Astrocyte (in vitro differentiated cells and primary cell): ENCODE measurements around the gene CAPN7. TPM values are rescaled to one million over a fixed set of nuclear protein-coding genes. Genes with fewer than 3 reads are reported as not detected.

Experiments
- DNase-seq: peaks from one replicate; pipeline ENCODE4 v3.0.0-alpha.2; 2010; ENCODE audit warnings: low read depth
- FAIRE-seq: peaks from 2 replicates; lab custom pipeline; 2011; peaks lifted over from hg19 to GRCh38; lab: Jason Lieb, UNC
- H2AFZ ChIP-seq: 2 replicates; pipeline ENCODE4 v1.6.0; 2012; ENCODE audit warnings: low read depth, low read length, inconsistent platforms
- H3K27ac ChIP-seq: 2 replicates; pipeline ENCODE4 v1.5.1; 2011; ENCODE audit warnings: low read depth, low read length, inconsistent platforms
- H3K27me3 ChIP-seq: 2 replicates; pipeline ENCODE4 v1.6.0; 2011; ENCODE audit warnings: low read length, inconsistent platforms; ENCODE audit not compliant: insufficient read depth
- H3K36me3 ChIP-seq: 2 replicates; pipeline ENCODE4 v1.5.1; 2011; ENCODE audit warnings: low read length, inconsistent platforms; ENCODE audit not compliant: insufficient read depth
- H3K4me1 ChIP-seq: 2 replicates; pipeline ENCODE4 v1.5.1; 2011; ENCODE audit warnings: low read length, inconsistent platforms; ENCODE audit not compliant: insufficient read depth
- H3K4me2 ChIP-seq: 2 replicates; pipeline ENCODE4 v1.6.0; 2012; ENCODE audit warnings: low read length, inconsistent platforms
- H3K4me3 ChIP-seq: 2 replicates; pipeline ENCODE4 v1.5.1; 2011; ENCODE audit warnings: low read depth, mild to moderate bottlenecking, low read length, inconsistent platforms; ENCODE audit not compliant: insufficient read depth
- H3K79me2 ChIP-seq: 2 replicates; pipeline ENCODE4 v1.6.0; 2012; ENCODE audit warnings: mild to moderate bottlenecking, low read length, inconsistent platforms; ENCODE audit not compliant: insufficient read depth
- H3K9ac ChIP-seq: 2 replicates; pipeline ENCODE4 v1.6.0; 2012; ENCODE audit warnings: mild to moderate bottlenecking, low read length, inconsistent platforms
- H3K9me3 ChIP-seq: 2 replicates; pipeline ENCODE4 v1.5.1; 2012; ENCODE audit warnings: low read depth, mild to moderate bottlenecking, low read length, inconsistent platforms; ENCODE audit not compliant: insufficient read depth
- H4K20me1 ChIP-seq: 2 replicates; pipeline ENCODE4 v1.6.0; 2012; ENCODE audit warnings: low read length, inconsistent platforms; ENCODE audit not compliant: insufficient read depth
- H3K27ac Mint-ChIP-seq: one replicate; pipeline ENCODE4 v1.8.0; 2021; ENCODE audit warnings: mild to moderate bottlenecking, mixed read lengths; ENCODE audit not compliant: unreplicated experiment
- H3K27me3 Mint-ChIP-seq: one replicate; pipeline ENCODE4 v1.8.0; 2021; ENCODE audit warnings: low read depth, mixed read lengths; ENCODE audit not compliant: unreplicated experiment
- H3K36me3 Mint-ChIP-seq: one replicate; pipeline ENCODE4 v1.8.0; 2021; ENCODE audit warnings: low read depth, mixed read lengths; ENCODE audit not compliant: unreplicated experiment
- H3K4me1 Mint-ChIP-seq: one replicate; pipeline ENCODE4 v1.8.0; 2021; ENCODE audit warnings: low read depth, mixed read lengths; ENCODE audit not compliant: unreplicated experiment
- H3K4me3 Mint-ChIP-seq: one replicate; pipeline ENCODE4 v1.8.0; 2021; ENCODE audit warnings: mild to moderate bottlenecking, moderate library complexity, mixed read lengths; ENCODE audit not compliant: unreplicated experiment
- H3K9me3 Mint-ChIP-seq: one replicate; pipeline ENCODE4 v1.8.0; 2021; ENCODE audit warnings: mild to moderate bottlenecking, mixed read lengths; ENCODE audit not compliant: unreplicated experiment
- CTCF ChIP-seq: IDR thresholded peaks from 2 replicates; pipeline ENCODE4 v1.5.1; 2011; ENCODE audit warnings: low read depth, mild to moderate bottlenecking, inconsistent platforms, low read length, moderate library complexity; ENCODE audit not compliant: insufficient read depth
- EZH2 ChIP-seq: IDR thresholded peaks from 2 replicates; pipeline ENCODE4 v1.6.1; 2012; ENCODE audit warnings: mild to moderate bottlenecking, low read length, inconsistent platforms; ENCODE audit not compliant: insufficient read depth
- total RNA-seq: library from RNA; stranded (reverse); gene quantifications from 2 replicates; pipeline ENCODE4 v1.2.1, GENCODE V29; 2021

Gene CAPN7
- total RNA-seq, 1 donor from 2014 or later: 36.8 TPM

- H3K27me3 ChIP-seq: no peaks in the 10 kb centered on the region
- H3K27me3 Mint-ChIP-seq: no peaks in the 10 kb centered on the region
- no peak overlapping the region for H3K4me3 Mint-ChIP-seq
- peaks cover 22% of the 10 kb centered on the region for H3K4me1 ChIP-seq
- H3K36me3 ChIP-seq: peaks cover 2% of the 10 kb centered on the region
- DNase-seq: no peak
- no peak overlapping the region for H3K27ac Mint-ChIP-seq
- H3K4me1 Mint-ChIP-seq: peaks cover 26% of the 10 kb centered on the region
- H3K9ac ChIP-seq: no peak overlapping the region
- H3K9me3 Mint-ChIP-seq: no peaks in the 10 kb centered on the region
- H3K4me3 ChIP-seq: no peak overlapping the region
- peaks cover 42% of the 10 kb centered on the region for H4K20me1 ChIP-seq
- H3K36me3 Mint-ChIP-seq: peaks cover 6% of the 10 kb centered on the region
- peaks cover 48% of the 10 kb centered on the region for H3K79me2 ChIP-seq
- no peak overlapping the region for H3K27ac ChIP-seq
- no peak for FAIRE-seq
- TF ChIP-seq EZH2: no peak
- no peak for TF ChIP-seq CTCF
- no peak overlapping the region for H2AFZ ChIP-seq
- H3K4me2 ChIP-seq: no peak overlapping the region
- no peaks in the 10 kb centered on the region for H3K9me3 ChIP-seq
These were observed 73.2 kb downstream of the CAPN7 start for GRCh38 chr3:15279205-15279604.

GRCh38 chr3:15279671-15280402, 73.8 kb downstream of the CAPN7 start:
- Histone ChIP-seq H4K20me1 (peaks cover 43% of the 10 kb centered on the region), H3K4me2 (no peak overlapping the region), H3K9ac (no peak overlapping the region), H3K9me3 (no peaks in the 10 kb centered on the region), H3K27me3 (no peaks in the 10 kb centered on the region), H3K4me1 (peaks cover 21% of the 10 kb centered on the region), H3K27ac (no peak overlapping the region), H3K4me3 (no peak overlapping the region), H3K36me3 (peaks cover 2% of the 10 kb centered on the region), H3K79me2 (peaks cover 48% of the 10 kb centered on the region), H2AFZ (no peak overlapping the region)
- no peak overlapping the region for H3K4me3 Mint-ChIP-seq
- H3K36me3 Mint-ChIP-seq: peaks cover 6% of the 10 kb centered on the region
- TF ChIP-seq EZH2: no peak
- no peak for TF ChIP-seq CTCF
- peaks cover 26% of the 10 kb centered on the region for H3K4me1 Mint-ChIP-seq
- no peak overlapping the region for H3K27ac Mint-ChIP-seq
- no peaks in the 10 kb centered on the region for H3K27me3 Mint-ChIP-seq
- DNase-seq (no peak), FAIRE-seq (no peak)
- H3K9me3 Mint-ChIP-seq: no peaks in the 10 kb centered on the region

- no peaks in the 10 kb centered on the region for H3K9me3 Mint-ChIP-seq
These were observed 74.9 kb downstream of the CAPN7 start for GRCh38 chr3:15280853-15281532.

More at GRCh38 chr3:15280853-15281532, 74.9 kb downstream of the CAPN7 start:
- H3K4me3 Mint-ChIP-seq: no peak overlapping the region
- H3K9me3 ChIP-seq: no peaks in the 10 kb centered on the region
- H2AFZ ChIP-seq: no peak overlapping the region
- H3K27me3 ChIP-seq: no peaks in the 10 kb centered on the region
- no peak overlapping the region for H3K9ac ChIP-seq
- no peak for DNase-seq
- no peak overlapping the region for H3K4me3 ChIP-seq
- FAIRE-seq: no peak
- peaks cover 8% of the 10 kb centered on the region for H3K36me3 Mint-ChIP-seq
- H3K4me1 ChIP-seq: peaks cover 12% of the 10 kb centered on the region
- no peak overlapping the region for H3K27ac ChIP-seq
- peaks cover 16% of the 10 kb centered on the region for H3K4me1 Mint-ChIP-seq
- H3K27me3 Mint-ChIP-seq: no peaks in the 10 kb centered on the region
- no peak for TF ChIP-seq EZH2
- no peak for TF ChIP-seq CTCF
- H3K79me2 ChIP-seq: peaks cover 49% of the 10 kb centered on the region
- peaks cover 2% of the 10 kb centered on the region for H3K36me3 ChIP-seq
- H3K27ac Mint-ChIP-seq: no peak overlapping the region
- no peak overlapping the region for H3K4me2 ChIP-seq
- H4K20me1 ChIP-seq: peaks cover 47% of the 10 kb centered on the region
